Head of caudate nucleus (tissue), 42 donors: ENCODE measurements around the gene EPAS1.

Experiments
- DNase-seq, 42 donors: peaks; one replicate each; pipeline versions ENCODE4 v3.0.0 to v3.0.0-alpha.2; 2020 to 2021; ENCODE audit warnings: mixed read lengths in 7 of 42
- intact Hi-C: fragments of 100-400 bp; cut with DNase I; formaldehyde crosslinking; loops from one replicate; pipeline ENCODE4 v1.15.0; 2022

The EPAS1 gene

DNA sequence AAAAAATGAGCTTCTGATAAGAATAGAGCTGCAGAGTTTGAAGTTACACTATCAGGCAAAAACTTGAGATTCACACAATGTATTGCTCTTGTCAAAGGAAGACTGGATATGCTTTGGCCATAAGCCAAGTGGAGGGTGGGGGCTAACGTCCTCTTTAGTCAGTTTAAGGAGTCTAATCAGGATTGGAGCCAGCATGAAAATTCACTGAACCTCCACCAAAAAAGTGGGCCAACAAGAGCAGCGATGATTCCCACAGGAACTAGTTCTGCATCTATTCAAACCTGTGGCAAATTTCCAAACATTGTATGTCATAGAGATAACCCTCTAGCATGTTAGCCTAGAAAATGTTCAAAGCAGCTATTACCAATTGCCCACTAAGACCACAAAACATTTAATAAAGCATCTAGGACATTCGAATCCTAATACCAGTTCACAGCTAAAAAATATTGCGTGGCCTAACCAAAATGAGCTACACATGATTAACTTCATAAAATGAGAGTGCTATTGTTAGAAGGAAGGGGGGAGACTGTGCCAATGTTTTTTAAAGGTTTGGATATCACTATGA lies 138.7 kb downstream of the EPAS1 start:
- intact Hi-C loops = no loop called here
- no peak for DNase-seq
